GM12873 (cell line): ENCODE results near the gene CXorf51B.
"Not testable (repeated sequence)": the region's sequence is repeated elsewhere in the genome, so short reads cannot be mapped to it uniquely, and the experiment has no call there.

Experiments
- TF ChIP-seq, protein P1 (sequence below): IDR thresholded peaks from 2 replicates; pipeline ENCODE4 v1.5.1; 2012; ENCODE audit warnings: low read depth, mild to moderate bottlenecking, moderate library complexity, low read length, control low read depth; ENCODE audit not compliant: insufficient read depth; ENCODE audit errors: missing control alignments

CXorf51B gene

GRCh38 chrX:146809471-146809870 lies at the start of gene CXorf51B:
CXorf51B (plus strand) TSS chrX:146809771; CDS start chrX:146809792, 21 bp downstream.
- TF ChIP-seq, protein P1, sequence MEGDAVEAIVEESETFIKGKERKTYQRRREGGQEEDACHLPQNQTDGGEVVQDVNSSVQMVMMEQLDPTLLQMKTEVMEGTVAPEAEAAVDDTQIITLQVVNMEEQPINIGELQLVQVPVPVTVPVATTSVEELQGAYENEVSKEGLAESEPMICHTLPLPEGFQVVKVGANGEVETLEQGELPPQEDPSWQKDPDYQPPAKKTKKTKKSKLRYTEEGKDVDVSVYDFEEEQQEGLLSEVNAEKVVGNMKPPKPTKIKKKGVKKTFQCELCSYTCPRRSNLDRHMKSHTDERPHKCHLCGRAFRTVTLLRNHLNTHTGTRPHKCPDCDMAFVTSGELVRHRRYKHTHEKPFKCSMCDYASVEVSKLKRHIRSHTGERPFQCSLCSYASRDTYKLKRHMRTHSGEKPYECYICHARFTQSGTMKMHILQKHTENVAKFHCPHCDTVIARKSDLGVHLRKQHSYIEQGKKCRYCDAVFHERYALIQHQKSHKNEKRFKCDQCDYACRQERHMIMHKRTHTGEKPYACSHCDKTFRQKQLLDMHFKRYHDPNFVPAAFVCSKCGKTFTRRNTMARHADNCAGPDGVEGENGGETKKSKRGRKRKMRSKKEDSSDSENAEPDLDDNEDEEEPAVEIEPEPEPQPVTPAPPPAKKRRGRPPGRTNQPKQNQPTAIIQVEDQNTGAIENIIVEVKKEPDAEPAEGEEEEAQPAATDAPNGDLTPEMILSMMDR, result not testable (repeated sequence)

DNA sequence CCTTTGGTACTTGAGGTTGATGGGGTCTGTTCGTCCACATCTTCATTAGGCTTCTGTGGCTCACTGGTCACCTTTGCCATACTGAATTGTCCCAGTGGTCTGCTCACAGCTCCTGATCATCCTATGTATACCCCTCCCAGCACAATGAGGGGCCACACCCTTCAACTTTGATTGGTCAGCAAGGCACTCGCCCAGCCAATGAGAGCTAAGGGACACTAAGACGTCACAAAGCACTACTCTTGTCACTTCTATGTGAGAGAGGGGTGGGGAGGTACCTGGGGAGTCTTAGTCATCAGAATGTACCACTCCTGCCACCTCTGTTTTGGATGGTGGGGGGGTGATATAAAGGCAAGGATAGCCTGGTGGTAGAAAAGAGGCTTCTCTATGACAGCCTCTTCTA lies 5.1 kb downstream of the CXorf51B start, which contains the start of gene CXorf51A:
Gene CXorf51A (minus strand): TSS at position 101 of the 400 bp plus-strand sequence. CDS start 21 bp downstream, at position 80.
- TF ChIP-seq, protein P1, result not testable (repeated sequence)

DNA sequence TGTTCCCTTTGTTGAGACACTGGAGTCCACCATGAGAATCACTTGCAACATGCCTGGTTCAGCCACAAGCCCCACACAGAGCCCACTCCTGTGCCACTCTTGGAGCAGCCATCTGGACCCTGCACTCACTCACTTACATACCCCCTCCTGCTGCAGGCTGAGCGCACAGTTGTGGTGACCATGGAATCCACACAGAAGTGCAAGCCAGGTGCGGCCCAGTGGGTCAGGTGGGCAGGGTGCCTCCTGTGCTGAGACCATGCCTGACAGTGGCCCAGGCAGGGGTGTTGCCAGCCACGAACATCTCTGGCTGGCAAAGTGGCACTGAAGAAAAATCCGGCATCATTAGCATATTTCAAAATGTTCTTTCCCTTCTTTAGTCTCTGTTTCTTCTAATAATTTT lies 22.4 kb downstream of the CXorf51B start:
- TF ChIP-seq, protein P1, result no peak

DNA sequence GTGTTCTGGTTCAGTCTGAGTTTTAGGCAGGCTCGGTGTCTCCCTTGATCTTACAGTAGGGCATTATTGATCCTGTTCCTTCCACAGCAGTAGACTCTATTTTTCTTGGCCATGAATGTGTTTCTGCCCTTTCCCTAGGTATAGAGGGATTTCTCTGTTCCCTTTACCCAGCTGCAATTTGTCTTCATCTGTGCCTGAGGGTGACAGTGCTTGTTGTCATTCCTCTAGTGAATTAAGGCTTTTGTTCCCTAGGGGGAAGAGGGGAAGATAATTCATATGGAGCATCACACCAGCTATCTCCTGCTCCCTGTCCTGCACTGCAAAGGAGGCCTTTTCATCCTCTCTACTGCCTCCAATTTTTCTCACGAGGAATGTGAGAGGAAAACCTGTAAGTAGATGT lies 44.7 kb downstream of the CXorf51B start:
- TF ChIP-seq, protein P1, result no peak
